MM.1S (cell line): ENCODE data around the gene SWT1.

Experiments used
- DNase-seq: peaks from one replicate; pipeline ENCODE4 v3.0.0-alpha.2; 2015
- H2AFZ ChIP-seq: fragments of 300-600 bp; sonication (generic); 2 replicates; pipeline ENCODE4 v1.6.0; 2016; ENCODE audit warnings: antibody characterized with exemption, low read length
- H3F3A ChIP-seq: fragments of 300-600 bp; sonication (generic); 2 replicates; pipeline ENCODE4 v1.6.1; 2016; ENCODE audit warnings: mild to moderate bottlenecking, antibody characterized with exemption, low read length, moderate library complexity, mixed read lengths; ENCODE audit not compliant: insufficient read depth
- H3K27ac ChIP-seq: fragments of 300-600 bp; sonication (generic); 2 replicates; pipeline ENCODE4 v1.5.1; 2016; ENCODE audit warnings: mild to moderate bottlenecking, low read length
- H3K27me3 ChIP-seq: fragments of 300-600 bp; sonication (generic); replicated peaks from 2 replicates; pipeline ENCODE4 v1.6.0; 2016; ENCODE audit warnings: low read length; ENCODE audit not compliant: insufficient read depth
- H3K36me3 ChIP-seq: fragments of 300-600 bp; sonication (generic); replicated peaks from 2 replicates; pipeline ENCODE4 v1.6.1; 2016; ENCODE audit warnings: mild to moderate bottlenecking, low read length, mixed read lengths; ENCODE audit not compliant: insufficient read depth
- H3K4me1 ChIP-seq: fragments of 300-600 bp; sonication (generic); 2 replicates; pipeline ENCODE4 v1.6.1; 2016; ENCODE audit warnings: low read length, mixed read lengths
- H3K4me2 ChIP-seq: fragments of 300-600 bp; sonication (generic); 2 replicates; pipeline ENCODE4 v1.6.0; 2016; ENCODE audit warnings: low read depth, low read length
- H3K4me3 ChIP-seq: fragments of 300-600 bp; sonication (generic); 2 replicates; pipeline ENCODE4 v1.5.1; 2016; ENCODE audit warnings: low read length, mixed read lengths
- H3K79me2 ChIP-seq: fragments of 300-600 bp; sonication (generic); 2 replicates; pipeline ENCODE4 v1.6.1; 2016; ENCODE audit warnings: mixed run types, low read length, mixed read lengths
- H3K9ac ChIP-seq: fragments of 300-600 bp; sonication (generic); 2 replicates; pipeline ENCODE4 v1.6.1; 2016; ENCODE audit warnings: low read length, mixed read lengths
- H3K9me2 ChIP-seq: fragments of 300-600 bp; sonication (generic); replicated peaks from 2 replicates; pipeline ENCODE4 v1.6.1; 2016; ENCODE audit warnings: mild to moderate bottlenecking, low read length, mixed read lengths; ENCODE audit not compliant: insufficient read depth
- H3K9me3 ChIP-seq: fragments of 300-600 bp; sonication (generic); replicated peaks from 2 replicates; pipeline ENCODE4 v1.6.1; 2016; ENCODE audit warnings: mild to moderate bottlenecking, low read length, mixed read lengths; ENCODE audit not compliant: insufficient read depth
- H4K20me1 ChIP-seq: fragments of 300-600 bp; sonication (generic); 2 replicates; pipeline ENCODE4 v1.6.1; 2016; ENCODE audit warnings: mild to moderate bottlenecking, low read length, moderate library complexity, mixed read lengths; ENCODE audit not compliant: insufficient read depth
- EZH2 ChIP-seq: fragments of 300-600 bp; sonication (generic); optimal IDR thresholded peaks from 2 replicates; pipeline ENCODE3; 2017; ENCODE audit warnings: low read depth, mild to moderate bottlenecking, antibody characterized with exemption, low read length, mixed read lengths
- EZH2phosphoT487 ChIP-seq: fragments of 300-600 bp; sonication (generic); IDR thresholded peaks from 2 replicates; pipeline ENCODE4 v1.6.1; 2018; ENCODE audit warnings: antibody characterized with exemption, low read length
- TF ChIP-seq, protein P1 (sequence below): fragments of 300-600 bp; sonication (generic); IDR thresholded peaks from 2 replicates; pipeline ENCODE4 v1.5.1; 2016; ENCODE audit warnings: antibody characterized with exemption, low read length, mixed read lengths

Gene SWT1

DNA sequence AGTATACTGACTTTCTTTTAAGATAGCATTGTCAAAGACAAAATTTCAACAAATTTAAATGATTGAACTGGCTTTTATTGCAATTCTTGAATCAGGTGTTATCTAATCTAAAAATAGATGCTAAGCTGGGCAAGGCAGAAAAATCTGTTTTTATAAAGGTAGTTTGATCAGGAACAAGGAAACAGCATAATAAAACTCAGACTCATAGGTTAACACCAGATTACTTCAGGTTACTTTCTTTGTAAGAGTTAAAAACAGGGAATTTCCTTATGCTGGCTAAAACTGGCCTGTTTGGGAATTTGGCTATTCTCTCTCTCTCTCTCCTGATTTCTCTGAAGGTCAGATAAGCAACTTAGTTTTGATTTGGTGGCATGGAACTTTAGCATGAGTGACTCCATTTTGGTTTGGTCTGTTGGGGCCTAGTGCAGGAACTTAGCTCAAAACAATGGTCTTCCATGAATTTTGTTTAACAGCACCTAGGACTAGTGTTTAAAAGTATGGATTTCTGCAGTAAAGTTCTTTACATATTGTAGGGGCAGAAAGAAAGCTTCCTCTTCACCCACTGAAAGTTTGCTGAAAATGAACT is 184.3 kb downstream of the SWT1 start:
- Histone ChIP-seq H3K4me3 (no peak overlapping the region), H3K9me3 (no peaks in the 10 kb centered on the region), H3K4me2 (no peak overlapping the region), H3K9me2 (no peaks in the 10 kb centered on the region), H3K79me2 (no peaks in the 10 kb centered on the region), H2AFZ (no peak overlapping the region), H3K27ac (no peak overlapping the region), H3F3A (peaks cover 9% of the 10 kb centered on the region; the same call in 1 of the 2 replicates), H3K36me3 (no peaks in the 10 kb centered on the region), H3K27me3 (peaks cover 8% of the 10 kb centered on the region; the same call in 1 of the 2 replicates), H3K4me1 (peaks cover 17% of the 10 kb centered on the region), H3K9ac (no peak overlapping the region), H4K20me1 (no peaks in the 10 kb centered on the region)
- no peak for DNase-seq
- no peak for TF ChIP-seq EZH2phosphoT487
- TF ChIP-seq, protein P1, sequence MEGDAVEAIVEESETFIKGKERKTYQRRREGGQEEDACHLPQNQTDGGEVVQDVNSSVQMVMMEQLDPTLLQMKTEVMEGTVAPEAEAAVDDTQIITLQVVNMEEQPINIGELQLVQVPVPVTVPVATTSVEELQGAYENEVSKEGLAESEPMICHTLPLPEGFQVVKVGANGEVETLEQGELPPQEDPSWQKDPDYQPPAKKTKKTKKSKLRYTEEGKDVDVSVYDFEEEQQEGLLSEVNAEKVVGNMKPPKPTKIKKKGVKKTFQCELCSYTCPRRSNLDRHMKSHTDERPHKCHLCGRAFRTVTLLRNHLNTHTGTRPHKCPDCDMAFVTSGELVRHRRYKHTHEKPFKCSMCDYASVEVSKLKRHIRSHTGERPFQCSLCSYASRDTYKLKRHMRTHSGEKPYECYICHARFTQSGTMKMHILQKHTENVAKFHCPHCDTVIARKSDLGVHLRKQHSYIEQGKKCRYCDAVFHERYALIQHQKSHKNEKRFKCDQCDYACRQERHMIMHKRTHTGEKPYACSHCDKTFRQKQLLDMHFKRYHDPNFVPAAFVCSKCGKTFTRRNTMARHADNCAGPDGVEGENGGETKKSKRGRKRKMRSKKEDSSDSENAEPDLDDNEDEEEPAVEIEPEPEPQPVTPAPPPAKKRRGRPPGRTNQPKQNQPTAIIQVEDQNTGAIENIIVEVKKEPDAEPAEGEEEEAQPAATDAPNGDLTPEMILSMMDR, result no peak
- TF ChIP-seq EZH2, result no peak
